Right renal cortex interstitium (tissue), 3 donors: Measurements from ENCODE around the gene SETD6. TPM values are rescaled to one million over a fixed set of nuclear protein-coding genes. Genes with fewer than 3 reads are reported as not detected.
"Not testable (repeated sequence)": the region's sequence is repeated elsewhere in the genome, so short reads cannot be mapped to it uniquely, and the experiment has no call there.

Source experiments
- DNase-seq, 3 donors: peaks; one replicate each; pipeline ENCODE4 v3.0.0-alpha.2; 2013; ENCODE audit warnings: low read depth in 3 of 3, low spot score in 2 of 3
- polyA plus RNA-seq, 3 donors: library from polyadenylated mRNA; unstranded; fragments of 120-200 nt; gene quantifications; one replicate each; pipeline ENCODE4 v1.2.1, GENCODE V29; 2013; ENCODE audit not compliant: insufficient read length in 3 of 3

SETD6 gene, protein sequence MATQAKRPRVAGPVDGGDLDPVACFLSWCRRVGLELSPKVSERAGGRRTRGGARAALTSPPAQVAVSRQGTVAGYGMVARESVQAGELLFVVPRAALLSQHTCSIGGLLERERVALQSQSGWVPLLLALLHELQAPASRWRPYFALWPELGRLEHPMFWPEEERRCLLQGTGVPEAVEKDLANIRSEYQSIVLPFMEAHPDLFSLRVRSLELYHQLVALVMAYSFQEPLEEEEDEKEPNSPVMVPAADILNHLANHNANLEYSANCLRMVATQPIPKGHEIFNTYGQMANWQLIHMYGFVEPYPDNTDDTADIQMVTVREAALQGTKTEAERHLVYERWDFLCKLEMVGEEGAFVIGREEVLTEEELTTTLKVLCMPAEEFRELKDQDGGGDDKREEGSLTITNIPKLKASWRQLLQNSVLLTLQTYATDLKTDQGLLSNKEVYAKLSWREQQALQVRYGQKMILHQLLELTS
- polyA plus RNA-seq, result 10 to 100 TPM; 24.8 to 31.1 (median 29.1) TPM

DNA sequence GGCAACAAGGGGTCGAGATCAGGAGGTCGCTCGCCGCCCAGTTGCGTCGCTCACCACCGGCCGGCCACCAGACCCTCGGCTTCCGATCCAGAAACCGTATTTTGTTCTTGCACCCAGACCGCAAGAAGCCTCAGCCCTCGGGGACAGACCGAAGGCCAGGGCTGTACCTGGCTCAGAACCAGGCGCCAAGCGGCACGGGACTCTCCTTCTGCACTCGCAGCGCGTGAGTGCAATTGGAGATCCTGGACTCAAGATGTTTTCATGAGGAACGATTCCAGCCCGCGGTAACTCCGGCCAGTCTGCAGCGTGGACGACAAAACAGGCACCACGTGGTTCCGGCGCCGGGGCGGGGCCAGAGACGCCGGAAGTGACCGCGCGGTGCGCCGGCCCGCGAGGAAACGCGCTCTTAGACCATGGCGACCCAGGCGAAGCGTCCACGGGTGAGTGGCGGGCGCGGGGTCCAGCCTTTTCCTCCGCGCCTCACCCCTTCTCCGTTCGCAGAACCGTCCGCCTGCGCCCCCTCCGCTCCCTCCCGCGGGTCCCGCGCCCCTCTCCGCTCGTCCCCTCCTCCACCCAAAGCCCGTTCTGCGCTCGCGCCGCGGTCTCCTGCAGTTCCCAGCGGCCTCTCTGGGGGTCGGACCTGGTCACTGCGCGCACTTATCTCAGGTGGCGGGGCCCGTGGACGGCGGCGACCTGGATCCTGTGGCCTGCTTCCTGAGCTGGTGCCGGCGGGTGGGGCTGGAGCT, at the start of gene SETD6:
SETD6 (plus strand) TSS at position 393 of the 746 bp plus-strand sequence; CDS start at position 414, 21 bp downstream.
- peak; percentile 72 to 84 (median 82) for DNase-seq

DNA sequence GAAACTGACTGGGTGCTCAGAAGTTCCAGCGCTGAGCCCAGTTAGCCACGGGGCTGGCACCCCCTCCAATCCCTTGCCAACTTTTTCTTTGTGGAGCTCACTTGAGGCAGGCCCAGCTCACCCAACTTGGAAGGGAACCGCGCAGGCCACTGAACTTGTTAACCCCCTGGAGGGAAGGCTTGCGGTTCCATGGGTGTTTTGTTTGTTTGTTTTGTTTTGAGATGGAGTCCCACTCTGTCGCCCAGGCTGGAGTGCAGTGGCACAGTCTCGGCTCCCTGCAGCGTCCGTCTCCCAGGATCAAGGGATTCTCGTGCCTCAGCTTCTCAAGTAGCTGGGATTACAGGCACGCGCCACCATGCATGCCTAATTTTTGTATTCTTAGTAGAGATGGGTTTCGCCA, 49.5 kb upstream of the SETD6 start:
- no peak for DNase-seq

DNA sequence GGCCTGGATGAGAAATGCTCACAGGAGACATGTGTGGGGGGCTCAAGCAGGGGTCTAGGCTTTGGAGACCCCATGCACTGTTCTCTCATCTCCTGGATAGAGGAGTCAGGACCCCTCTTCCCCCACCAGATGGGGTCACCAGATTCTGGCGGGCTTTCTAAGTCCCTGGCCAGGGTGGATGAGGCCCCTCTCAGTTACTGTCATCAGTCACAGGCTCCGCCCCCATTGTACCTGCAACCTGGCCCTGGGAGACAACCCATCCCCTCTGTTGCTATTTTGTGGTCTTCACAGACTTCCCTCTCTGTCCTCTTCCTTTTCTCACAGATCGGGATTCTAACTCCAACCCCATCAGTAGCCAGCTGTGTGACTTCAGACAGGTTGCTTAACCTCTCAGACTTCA, 48.9 kb upstream of the SETD6 start:
- DNase-seq, result no peak

DNA sequence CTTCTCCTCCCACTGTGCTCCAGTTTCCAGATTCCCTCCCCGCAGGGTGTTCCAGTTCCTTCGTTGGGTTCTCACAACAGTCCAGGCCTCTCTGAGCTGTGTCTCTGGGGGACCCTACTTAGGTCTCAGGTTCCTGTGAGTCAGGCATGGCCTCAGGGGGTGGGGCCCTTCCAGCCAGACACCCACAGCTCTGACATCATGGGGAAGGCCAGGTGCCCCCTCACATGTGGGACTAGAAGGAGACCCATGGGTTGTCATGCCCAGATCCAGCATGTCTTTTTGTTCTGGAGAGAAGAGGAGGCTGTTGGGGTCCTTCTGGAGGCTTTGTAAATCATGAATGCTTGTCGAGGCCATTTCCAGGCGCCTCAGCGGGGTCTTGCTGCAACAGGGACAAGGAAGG, 47.4 kb upstream of the SETD6 start:
- DNase-seq, result no peak

DNA sequence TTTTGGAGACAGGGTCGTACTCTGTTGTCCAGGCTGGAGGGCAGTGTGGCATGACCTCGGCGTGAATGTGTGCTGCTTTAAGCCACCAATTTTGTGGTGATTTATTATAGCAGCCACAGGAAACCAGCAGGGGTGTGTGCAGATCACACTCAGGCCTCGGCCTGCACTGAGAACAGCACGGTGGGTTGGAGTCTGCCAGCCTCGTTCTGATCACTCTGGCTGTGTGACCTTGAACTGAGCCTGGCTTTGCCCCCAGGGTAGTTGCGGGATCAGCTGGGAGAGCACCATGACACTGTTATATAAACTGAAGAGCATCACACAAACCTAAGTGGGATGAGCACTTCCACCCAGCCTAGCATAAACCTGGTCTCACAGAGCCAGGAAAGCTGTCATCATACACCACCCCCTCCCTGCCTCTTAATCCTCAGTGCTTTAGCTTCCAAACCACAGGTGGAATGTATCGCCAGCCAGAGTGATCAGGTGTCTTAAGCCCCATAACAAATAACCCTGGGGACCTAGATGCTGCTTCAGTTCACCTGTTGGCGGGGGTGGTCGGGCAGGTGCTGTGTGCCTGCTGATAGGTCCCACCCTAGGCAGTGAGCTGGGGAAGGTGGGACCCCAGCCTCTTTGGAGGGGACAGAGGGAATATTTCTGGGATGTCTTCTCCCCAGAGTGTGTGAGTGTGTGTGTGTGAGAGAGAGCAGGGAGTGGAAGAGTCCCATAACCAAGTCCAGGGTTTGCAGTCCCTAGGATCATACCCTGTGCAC, 43.9 kb upstream of the SETD6 start:
- DNase-seq, result no peak

DNA sequence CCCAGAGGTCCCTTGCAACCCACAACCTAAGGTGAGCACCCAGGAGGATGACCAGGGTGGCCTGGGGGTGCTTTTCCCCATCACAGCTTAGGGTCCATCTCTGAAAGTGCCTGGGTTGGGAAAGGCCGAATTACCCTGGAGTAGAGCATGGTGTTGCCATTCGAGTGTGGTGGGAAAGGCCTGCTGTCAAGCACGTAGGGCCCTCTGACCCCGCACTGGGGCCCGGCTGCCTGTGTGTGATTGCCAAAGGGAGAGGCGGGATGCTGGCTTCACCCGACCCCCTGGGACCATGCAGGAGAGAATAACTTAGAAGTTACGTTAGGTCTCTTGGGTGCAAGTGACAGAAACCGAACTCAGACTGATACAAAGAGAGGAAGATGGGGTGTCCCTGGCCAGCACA, 43.1 kb upstream of the SETD6 start:
- no peak for DNase-seq

DNA sequence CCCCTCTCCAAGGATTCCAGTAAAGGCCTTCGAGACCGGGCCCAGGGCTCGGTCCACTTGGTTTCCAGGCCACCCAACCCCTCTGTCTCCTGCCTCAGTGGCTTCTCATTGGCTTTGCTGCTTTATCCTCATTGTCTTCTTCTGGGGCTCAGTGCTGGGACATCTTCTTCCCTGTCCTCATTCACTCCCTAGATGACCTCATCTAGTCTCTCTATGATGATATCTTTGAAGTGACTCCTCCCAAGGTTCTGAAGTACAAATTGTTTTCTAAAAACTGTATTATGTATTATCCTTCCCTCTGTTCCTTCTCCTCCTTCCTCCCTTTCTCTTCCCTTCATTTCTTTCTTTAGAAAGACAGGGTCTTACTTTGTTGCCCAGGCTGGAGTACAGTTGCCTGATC, 42.5 kb upstream of the SETD6 start:
- no peak for DNase-seq

DNA sequence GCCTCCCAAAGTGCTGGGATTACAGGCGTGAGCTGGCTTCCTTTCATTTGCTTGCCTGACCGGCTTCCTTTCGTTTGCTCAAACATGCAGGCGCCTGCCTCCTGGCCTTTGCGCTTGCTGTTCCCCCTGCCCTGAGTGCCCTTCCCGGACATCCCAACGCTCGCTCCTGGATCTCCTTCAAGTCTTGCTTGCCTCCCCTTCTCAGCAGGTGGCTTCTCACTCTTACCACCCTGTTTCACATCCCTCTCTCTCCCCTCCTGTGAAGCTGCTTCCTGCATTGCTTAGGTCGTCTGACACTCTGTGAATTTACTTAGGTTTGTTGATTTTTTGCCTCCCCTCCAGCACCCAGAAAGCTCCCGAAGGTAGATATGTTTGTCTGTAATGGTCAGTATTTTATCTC, 41.0 kb upstream of the SETD6 start:
- DNase-seq, result no peak

DNA sequence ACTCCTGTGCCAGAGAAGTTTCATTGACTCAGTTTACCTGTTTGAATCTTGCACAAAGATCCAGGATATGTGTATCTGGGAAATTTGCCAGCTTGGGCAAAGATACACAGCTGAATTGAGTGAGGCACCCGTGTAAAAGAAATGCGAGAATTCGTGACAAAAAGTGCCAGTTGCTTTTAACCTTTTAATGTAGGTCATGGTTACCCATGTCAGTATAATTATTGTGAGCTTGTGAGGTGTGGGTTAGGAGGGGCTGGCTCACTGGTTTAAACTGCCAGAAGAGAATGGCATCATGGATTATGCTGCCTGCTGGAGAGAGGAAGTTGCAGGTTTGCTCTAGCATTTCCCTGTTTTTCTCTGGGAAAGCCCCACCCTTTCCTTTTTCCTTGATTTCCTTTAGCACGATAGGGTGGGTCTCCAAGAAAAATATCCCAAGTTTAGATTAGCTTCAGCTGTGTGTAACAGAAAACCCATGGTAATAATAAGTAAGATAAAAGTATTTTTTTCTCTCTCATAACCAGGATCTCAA, 40.2 kb upstream of the SETD6 start:
- DNase-seq, result no peak

DNA sequence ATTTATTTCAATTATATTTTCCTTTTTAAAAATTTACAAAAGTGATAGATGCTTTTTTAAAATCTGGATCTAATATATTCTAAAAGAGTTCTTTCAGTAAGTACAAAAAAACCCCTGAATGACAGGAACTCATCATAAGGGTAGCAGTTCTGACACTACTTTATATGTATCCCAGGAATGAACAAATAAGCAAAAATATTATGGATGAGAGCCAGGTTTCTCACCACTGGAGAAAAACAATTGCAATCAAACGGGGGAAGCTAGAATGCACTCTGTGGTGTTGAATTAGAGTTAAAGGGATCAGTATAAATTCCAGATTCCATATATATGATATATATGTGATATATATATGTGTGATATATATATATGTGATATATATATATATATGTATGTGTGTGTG, 38.5 kb upstream of the SETD6 start:
- no peak for DNase-seq

DNA sequence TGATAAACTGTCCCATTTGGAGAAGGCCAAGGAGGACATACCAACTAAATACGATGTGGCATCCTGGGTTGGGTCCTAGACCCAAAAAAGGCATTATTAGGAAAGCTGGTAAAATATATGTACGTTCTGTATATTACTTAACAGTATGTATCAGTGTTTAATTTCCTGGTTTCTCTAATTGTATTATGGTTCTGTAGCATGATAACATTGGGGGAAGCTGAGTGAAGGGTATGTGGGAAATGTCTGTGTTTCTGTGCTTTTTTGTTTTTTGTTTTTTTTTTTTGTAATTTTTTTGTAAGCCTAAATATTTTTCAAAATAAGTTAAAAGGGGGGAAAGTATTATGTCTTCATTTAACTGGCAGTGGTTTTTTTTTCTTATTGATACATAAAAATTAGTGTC, 36.9 kb upstream of the SETD6 start:
- no peak for DNase-seq

DNA sequence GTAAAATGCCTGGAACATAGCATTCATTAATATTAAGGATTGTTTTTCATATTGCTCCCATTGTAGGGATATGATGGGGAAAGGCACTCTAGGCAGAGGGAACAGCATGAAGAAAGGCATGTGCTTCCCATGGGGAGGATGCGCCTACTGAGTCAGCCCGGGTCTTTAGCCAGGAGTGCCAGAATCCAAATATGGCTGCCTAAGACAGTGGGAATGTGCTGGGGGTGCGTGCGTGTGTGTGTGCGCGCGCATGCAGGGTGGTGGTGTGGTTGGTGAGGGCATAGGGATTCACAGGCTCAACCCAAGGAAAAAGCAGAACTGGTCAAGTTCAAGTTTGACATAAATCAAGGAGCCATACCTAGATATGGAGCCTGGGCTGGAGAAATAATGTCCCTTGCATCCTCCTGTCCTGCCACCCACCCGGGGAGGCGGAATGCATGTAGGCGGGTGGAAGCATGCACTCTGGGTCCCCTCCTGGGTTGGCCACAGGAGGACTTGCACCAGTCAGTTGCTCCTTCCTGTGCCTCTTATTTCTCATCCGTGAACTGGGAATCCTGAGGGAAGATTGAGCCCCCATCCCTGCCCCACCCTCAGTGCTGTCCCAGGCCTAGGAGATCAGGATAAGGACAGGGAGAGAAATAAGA, 34.0 kb upstream of the SETD6 start:
- DNase-seq, result no peak

DNA sequence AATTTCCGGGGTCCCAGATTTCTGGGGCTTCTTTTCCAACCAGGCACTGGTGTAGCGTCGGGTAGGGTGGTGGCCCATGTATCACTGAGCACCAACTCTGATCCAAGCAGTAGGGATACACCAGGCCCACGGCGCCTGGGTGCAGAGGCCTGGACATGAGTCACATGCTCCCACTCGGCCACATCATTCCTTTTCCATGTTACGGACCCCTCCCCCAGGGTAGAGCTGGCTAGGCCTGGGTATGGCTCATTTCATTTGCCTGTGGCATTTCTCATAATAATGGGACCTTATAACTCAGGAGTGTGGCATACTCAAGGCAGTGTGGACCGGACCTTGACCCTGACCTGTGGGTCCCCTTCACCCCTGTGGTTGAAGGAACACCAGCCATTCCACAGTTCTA, 33.4 kb upstream of the SETD6 start:
- no peak for DNase-seq

DNA sequence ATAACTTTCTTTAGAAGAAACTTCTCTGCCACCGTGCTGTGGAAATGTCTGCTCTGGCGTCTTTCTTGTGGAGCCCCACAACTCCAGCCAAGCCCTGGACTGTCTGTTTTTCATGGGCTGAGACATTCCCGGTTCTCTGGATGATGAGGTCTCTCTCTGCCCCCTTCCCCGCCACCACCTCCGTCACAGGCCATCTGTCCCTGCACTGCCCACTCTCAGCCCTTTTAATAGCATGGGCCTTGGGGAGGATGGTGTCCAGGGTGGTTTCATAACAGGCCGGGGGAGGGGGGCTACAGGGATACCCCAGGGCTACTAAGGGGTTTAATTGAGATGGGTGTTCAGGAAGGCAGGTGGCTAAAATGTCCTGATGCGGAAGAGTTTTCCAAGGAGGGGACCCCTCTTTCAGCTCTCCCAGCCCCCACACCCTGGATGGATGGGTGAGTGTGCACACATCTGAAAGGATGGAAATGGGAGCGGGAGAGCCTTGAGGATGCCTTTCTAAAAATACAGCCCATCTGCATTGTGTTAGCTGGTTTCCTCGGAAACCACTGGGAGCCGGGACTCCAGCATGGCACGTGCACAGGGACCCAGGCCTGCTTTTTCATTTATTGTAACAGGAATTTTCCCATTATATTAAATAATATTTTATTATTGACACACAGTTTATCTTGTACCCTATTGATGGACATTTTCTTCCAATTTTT, 30.0 kb upstream of the SETD6 start:
- DNase-seq, result no peak

DNA sequence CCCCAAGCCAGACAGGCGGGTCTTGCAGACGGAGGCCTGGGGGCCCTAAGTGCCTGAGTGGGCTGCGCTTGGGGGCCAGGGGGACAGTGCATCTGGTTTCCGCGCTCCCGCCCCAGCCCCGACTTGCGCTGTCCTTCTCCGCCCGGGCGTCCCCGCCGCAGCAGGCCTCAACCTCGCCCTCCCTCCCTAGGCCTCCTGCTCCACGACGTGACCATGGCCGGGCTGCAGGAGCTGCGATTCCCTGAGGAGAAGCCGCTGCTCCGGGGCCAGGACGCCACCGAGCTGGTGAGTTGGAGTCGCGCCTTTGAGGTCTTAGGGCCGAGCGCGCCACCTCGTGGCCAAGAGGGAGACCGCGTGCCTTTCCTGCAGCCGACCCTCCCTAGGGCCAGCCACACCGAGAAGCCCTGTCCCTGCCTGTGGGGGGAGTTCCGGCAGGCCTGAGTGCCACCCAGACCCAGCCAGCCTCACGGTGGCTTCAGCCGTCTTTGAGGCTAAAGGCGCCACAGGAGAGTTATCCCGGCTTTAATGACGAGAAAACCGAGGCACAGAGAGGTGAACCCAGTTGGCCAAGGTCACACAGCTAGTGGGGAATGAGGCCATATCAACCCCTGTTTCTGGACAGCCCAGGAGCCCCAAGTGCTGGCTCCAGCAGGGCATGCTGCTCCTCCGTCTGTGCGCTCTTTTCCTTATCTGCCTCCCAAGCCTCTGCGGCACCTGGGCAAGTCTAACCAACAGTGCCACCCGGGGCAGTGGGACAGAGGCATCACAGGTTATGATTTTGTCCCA, 27.6 kb upstream of the SETD6 start:
- peak in 1 of 3 donors; percentile 71 for DNase-seq

DNA sequence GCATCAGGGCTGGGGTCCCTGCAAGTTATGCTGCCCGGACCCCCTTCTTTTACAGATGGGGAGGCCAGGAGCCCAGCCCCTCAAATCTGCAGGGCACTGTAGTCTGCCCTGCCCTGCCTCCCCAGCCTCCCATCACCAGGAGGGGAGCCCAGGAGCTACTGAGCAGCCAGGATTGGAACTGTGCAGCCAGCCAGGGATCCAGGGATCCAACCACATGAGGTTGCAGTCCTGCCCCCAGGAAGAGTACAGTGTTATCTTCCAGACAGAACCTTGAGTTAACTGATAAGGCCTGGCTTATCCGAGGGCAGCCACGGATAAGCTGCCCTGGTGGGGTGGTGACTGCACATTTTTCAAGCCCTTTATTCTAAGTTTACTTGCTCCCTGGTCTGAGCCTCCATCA, 26.8 kb upstream of the SETD6 start:
- no peak for DNase-seq

DNA sequence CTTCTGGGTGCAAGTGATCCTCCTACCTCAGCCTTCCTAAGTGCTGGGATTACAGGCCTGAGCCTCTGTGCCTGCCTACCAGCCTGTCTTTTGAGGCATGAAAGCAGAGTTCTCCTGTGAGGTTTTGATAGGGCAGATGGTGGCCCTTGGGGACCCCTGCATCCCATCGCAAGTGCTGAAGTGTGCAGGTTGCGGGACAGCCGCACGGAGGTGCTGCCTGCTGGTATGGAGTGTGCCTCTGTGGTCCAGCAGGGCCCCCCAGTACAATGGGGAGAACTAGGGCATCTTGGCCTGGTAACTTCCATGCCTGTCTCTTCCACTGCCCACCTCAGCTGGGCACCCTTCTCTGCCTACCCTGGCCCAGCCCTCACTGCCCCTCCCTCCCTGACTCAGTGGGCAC, 25.3 kb upstream of the SETD6 start:
- no peak for DNase-seq

DNA sequence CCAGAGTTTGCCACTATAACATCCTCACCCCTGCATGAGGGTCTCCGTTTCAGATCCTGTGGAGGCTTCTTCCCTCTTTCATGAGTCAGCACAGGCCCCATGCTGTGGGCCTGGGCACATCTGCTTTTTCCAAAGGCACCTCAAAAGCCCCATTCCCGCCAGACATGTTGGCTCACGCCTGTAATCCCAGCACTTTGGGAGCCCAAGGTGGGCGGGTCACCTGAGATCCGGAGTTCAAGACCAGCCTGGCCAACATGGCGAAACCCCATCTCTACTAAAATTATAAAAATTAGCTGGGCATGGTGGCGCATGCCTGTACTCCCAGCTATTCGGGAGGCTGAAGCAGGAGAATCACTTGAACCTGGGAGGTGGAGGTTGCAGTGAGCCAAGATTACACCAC, 24.8 kb upstream of the SETD6 start:
- DNase-seq, result not testable (repeated sequence)

DNA sequence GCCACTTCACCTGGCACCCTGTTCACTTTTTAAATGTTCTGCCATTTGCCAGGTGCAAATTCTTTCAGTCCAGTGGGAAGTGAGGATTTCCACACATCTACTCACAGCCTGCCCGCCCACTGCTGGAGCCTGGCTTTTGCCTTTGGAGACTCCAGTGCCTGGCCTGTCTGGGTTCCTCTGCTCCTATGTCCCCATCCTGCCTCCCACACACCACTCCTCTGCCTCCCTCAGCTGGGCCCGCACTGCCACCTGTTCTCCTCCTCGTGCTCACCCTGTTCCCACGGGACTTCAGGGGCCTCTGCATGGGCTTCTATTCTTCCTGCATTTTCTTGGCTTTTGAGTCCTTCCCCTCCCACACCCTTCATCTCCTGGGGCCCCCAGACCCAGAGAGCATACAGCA, 23.3 kb upstream of the SETD6 start:
- DNase-seq, result no peak
